NT2/D1 (cell line): ENCODE measurements around the gene PIRT.

Source experiments
- SUZ12 ChIP-seq: IDR thresholded peaks from 2 replicates; pipeline ENCODE4 v1.6.1; 2011; ENCODE audit not compliant: insufficient read length, insufficient read depth; ENCODE audit errors: extremely low read depth
- YY1 ChIP-seq: IDR thresholded peaks from 2 replicates; pipeline ENCODE4 v1.6.1; 2011; ENCODE audit not compliant: insufficient read length, insufficient read depth
- ZNF274 ChIP-seq: IDR thresholded peaks from 2 replicates; pipeline ENCODE4 v1.6.1; 2011; ENCODE audit warnings: mild to moderate bottlenecking, low read depth, low read length

GRCh38 chr17:10792151-10792550 is 45.7 kb downstream of the PIRT start:
- TF ChIP-seq YY1 (no peak), SUZ12 (no peak), ZNF274 (no peak)
